ENCODE data around the gene TMEM131L.
"Not testable (repeated sequence)": the region's sequence is repeated elsewhere in the genome, so short reads cannot be mapped to it uniquely, and the experiment has no call there.

Gene TMEM131L

GRCh38 chr4:153466081-153466948, at the start of gene TMEM131L:
Gene TMEM131L, plus strand, starts transcription at chr4:153466360. Its CDS starts 38 bp downstream, at chr4:153466398.
- peak; percentile 87 for DNase-seq

DNA sequence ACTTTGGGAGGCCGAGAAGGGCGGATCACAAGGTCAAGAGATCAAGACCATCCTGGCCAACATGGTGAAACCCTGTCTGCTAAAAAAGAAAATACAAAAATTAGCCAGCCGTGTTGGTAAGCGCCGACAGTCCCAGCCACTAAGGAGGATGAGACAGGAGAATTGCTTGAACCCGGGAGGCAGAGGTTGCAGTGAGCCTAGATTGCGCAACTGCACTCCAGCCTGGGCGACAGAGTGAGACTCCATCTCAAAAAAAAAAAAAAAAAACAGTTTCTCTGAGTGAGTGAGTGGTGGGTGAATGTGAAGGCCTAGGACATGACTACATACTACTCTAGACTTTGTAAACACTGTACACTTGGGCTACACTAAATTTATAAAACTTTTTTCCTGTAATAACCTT, 49.7 kb upstream of the TMEM131L start:
- not testable (repeated sequence) for DNase-seq

DNA sequence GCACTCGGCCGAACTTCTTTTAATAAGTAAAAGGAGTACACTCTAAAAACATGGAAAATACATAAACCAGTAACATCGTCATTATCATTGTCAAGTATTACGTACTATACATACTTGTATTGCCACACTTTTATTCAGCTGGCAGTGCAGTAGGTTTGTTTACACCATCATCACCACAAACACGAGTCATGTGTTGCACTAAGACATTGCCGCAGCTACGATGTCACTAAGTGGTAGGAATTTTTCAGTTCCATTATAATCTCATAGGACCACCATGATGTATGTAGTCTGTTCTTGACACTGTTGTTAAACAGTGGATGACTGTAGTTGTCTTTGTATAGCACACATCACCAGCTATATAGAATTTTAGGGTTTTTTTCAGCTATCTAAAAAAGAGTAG, 48.0 kb upstream of the TMEM131L start:
- no peak for DNase-seq

DNA sequence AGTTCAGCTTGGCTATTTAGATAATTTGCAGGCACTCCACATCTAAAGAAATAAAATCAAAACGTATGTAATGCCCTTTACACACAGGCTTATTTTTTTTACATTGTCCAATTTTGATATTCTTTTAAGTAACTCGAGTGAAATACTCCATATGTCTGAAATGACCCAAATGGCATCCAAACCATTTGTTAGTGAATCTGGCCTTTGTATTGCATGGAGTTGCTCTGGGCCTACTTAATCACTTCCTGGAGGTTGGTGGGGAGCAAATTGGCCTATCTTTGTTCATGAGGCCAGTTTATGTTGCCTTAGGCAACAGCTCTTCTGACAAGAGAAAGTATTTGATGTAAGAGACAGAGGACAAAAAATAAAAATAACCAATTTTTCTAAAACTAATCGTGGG, 47.6 kb upstream of the TMEM131L start:
- peak; percentile 69 for DNase-seq

GRCh38 chr4:153419029-153419428, 47.1 kb upstream of the TMEM131L start:
- no peak for DNase-seq

- no peak for DNase-seq
These were observed 46.4 kb upstream of the TMEM131L start for GRCh38 chr4:153419673-153420278.

- DNase-seq: no peak
These were observed 45.8 kb upstream of the TMEM131L start for GRCh38 chr4:153420361-153420760.

DNA sequence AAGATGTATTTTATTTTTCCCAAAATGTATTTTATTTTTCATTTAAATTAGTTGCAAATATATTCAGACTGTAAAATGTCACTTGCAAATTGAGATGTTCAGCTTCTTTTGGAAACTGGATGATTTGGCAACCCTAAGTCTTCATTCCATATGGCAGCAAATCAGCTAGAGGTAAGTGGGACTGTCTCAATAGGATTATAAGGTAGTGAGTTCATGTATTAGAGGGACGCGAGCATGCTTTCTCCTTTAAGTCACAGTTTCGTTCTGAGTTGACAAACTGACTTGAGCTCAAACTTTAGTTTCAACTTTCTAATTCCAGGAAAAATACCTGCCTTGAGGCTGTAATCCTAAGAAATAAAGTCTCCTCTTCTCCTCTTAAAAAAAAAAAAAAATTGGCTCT, 44.2 kb upstream of the TMEM131L start:
- no peak for DNase-seq

DNA sequence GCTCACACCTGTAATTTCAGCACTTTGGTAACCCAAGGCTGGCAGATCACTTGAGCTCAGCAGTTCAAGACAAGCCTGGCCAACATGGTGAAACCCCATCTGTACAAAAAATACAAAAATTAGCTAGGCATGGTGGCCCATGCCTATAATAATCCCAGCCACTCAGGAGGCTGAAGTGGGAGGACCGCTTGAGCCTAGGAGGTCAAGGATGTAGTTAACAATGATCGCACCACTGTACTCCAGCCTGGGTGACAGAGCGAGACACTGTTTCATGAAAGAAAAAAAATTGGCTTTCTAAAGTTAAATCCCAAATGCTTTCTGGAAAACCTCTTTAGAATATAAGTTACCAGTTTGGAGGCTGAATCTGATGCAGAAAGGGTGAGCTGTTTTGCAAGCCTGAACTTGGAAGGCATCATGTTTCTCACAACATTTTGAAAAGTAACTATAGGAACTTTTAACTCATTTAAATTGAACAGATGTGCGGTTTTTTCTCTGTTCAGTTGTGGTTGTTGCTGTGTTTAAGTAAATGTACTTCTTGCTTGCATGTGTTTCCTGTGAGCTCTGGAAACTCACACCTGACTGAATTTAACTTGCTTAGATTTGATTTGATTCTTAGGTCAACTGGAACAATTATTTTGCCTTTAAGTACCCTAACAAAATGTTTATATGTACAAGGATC, 39.8 kb upstream of the TMEM131L start:
- DNase-seq: no peak

- DNase-seq: no peak
These were observed 38.6 kb upstream of the TMEM131L start for GRCh38 chr4:153427363-153428071.

- no peak for DNase-seq
These were observed 37.2 kb upstream of the TMEM131L start for GRCh38 chr4:153428941-153429475.

DNA sequence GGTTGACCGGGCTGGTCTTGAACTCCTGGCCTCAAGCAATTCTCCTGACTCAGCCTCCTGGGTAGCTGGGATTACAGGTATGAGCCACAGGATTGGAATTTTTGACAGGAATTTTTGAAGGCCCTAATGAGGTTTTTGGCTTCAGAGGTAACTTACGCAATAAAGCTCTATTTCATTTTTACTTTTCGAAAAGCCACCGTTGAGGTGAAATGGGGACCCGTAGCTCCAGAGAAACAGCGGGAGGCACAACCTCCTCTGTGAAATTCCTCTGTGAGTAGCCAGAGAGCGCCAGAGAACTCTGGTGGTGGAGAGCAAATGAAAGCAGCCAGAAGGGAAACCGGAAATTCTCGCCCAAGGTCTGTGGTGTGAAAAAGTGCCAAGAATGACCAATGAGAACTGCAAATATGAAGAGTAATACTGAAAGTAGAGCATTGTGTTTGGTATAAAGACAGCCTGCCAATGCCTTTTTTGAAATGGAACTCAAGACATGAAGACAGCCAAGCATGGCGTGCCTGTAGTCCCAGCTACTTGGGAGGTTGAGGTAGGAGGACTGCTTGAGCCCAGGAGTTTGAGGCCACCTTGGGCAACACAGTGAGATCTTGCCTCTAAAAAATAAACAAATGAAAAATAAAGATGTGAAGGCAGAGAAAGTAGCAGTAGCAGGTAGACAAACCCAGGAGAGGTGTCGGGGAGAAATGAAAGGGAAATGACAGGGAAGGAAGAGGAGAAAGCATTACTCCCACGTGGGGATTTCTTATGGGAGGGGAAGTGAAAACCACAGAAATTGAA, 33.0 kb upstream of the TMEM131L start:
- DNase-seq: peak; percentile 78

DNA sequence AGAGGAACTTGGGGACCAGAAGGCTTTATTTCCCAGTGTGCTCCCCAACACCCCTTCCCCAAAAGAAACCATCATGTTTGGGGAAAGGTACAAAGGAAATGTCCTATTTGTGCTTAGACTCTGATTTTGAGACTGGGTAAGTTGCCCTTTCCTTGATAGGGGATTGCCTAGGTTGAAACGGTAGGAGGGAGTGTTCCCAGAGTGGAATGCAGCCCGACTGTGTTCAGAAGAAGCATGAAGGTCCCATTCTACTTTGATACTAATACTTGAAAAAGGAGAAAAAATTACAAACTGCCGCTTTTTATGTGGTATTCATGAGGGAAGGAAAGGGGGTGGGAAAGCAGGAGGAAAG, 32.4 kb upstream of the TMEM131L start:
- DNase-seq: no peak

GRCh38 chr4:153434190-153434589, 32.0 kb upstream of the TMEM131L start:
- DNase-seq: no peak

DNA sequence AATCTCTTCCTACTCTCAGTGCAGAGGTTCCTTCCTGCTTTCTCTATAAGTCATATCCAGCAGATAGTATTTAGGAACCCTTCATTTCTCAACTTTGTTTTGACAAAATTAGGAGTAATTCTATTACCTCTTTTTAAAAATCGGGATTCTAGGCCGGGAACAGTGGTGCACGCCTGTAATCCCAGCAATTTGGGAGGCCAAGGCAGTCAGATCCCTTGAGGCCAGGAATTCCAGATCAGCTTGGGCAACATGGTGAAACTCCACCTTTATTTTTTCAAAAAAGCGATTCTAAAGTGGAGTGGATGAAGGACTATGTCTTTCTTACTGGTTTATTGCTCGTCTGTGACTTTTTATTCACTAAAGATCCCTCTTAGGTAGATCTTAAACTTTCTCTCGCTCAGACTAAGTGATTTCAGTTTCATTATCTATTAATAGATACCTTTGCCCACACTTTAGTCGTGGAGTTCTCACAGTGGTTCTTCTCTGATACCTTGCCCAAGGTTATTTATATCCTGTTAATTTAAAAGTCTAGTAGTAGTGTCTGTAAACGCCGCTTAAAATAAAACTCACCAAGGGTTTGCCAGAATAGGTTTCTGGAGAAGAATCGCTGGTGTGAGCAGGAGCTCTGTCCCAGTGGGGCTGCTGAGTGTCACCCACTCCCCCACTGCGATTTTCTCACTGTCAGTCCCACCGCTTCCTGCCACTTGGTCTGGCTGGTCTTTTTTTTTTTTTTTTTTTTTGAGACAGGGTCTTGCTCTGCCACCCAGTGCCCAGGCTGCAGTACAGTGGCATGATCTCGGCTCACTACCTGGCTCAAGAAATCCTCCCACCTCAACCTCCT, 27.0 kb upstream of the TMEM131L start:
- no peak for DNase-seq

DNA sequence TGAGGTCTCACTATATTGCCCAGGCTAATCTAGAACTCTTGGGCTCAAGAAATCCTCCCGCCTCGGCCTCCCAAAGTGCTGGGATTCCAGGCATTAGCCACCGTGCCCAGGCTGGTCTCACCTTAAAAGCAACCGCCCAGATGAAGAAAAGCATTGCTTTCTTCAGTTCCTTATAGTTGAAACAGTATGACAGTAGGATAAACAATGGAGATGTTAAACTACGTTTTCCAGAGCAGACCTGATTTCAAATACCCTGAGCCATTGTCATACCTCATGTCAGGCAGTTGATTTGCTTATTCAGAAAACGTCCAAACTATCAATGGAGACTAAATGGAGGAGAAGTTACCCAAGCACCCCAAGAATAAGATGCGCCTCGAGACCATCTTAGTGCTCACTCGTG, 26.3 kb upstream of the TMEM131L start:
- DNase-seq: no peak

DNA sequence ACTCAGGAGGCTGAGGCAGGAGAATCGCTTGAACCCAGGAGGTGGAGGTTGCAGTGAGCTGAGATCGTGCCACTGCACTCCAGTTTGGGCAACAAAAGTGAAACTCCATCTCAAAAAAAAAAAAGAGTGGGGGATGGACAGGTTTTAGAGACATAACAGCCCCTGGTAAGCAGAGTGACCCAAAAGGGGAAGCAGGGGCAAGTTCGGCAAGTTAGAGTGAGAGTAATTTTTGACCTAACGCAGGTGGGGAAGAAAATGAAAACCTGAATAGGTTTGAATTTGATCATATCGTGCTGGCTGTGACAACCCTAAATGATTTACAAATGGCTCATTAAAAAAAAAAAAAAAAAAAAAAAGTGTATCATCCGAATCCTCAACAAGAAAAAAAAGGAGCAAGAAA, 25.7 kb upstream of the TMEM131L start:
- no peak for DNase-seq

GRCh38 chr4:153447175-153447905, 18.8 kb upstream of the TMEM131L start:
- no peak for DNase-seq

DNA sequence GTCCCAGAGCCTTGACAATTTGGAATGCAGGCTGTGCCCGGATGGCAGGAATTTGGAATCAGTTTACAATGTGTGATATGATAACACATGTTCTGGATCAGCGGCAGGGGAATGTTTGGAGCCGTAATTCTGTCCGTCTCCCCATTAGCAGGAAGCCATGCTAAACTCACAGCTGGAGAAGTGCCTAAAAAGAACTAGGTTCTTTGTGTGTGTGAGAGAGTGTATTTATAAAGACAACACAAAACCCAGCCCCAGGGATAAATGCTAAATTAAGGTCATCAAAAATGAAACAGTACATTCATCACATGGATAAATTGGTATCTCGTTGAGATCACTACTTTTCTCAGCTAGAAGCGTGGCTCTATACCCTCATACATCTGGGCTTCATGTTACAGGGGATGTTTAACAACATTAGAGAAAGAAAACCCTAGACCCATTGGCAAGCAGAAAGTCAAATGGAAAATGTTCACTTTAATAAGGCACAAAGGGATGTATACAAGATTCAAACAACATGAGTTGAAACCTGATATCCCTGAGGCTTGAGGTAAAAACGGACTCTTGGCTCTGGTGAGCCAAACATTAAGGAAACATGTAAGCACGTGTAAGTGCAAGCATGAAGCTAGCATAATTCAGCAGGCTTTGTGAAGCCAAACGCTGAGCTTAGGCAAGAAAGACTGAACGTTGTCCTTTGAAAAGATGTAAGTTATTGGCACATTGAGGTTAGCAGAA, 18.0 kb upstream of the TMEM131L start:
- no peak for DNase-seq

DNA sequence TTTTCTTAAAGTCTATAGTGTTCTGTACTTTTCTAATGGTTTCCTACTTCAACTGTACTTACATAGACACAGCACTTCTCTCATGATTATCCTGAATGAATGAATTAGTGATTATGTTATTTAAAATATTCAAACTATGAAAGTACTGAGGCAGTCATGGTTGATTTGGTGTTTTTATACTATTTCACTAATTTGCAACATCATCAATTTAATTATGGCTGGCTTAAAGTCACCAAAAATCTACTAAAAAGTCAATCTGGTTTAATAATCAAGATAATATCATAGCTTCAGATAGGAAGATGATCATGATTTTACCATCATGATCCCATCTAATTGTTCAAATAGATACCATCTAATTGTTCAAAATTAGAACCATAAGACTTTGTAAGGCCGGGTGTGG, 16.8 kb upstream of the TMEM131L start:
- no peak for DNase-seq

Data from islet precursor cell (in vitro differentiated cells).